Trophoblast cell (in vitro differentiated cells and primary cell): Measurements from ENCODE around the gene CACNA1H.
"Not testable (repeated sequence)": the region's sequence is repeated elsewhere in the genome, so short reads cannot be mapped to it uniquely, and the experiment has no call there.

Experiments used
- DNase-seq, 2 donors: peaks; one replicate each; pipeline ENCODE4 v3.0.0-alpha.2; 2016
- H2AFZ ChIP-seq: 2 replicates; pipeline ENCODE4 v1.6.1; 2013; ENCODE audit warnings: low read length, moderate library complexity, mild to moderate bottlenecking; ENCODE audit not compliant: insufficient read depth, poor library complexity
- H2AK5ac ChIP-seq: 2 replicates; pipeline ENCODE4 v1.6.1; 2013; ENCODE audit warnings: mild to moderate bottlenecking, low read length
- H2BK120ac ChIP-seq: 2 replicates; pipeline ENCODE4 v1.6.1; 2013; ENCODE audit warnings: low read length, mild to moderate bottlenecking, moderate library complexity; ENCODE audit not compliant: insufficient read depth, poor library complexity
- H2BK12ac ChIP-seq: 2 replicates; pipeline ENCODE4 v1.6.1; 2013; ENCODE audit warnings: mild to moderate bottlenecking, low read length, moderate library complexity
- H2BK5ac ChIP-seq: 2 replicates; pipeline ENCODE4 v1.6.1; 2013; ENCODE audit warnings: low read length, low read depth, moderate library complexity, mild to moderate bottlenecking; ENCODE audit not compliant: poor library complexity
- H3K14ac ChIP-seq: 2 replicates; pipeline ENCODE4 v1.6.1; 2013; ENCODE audit warnings: mild to moderate bottlenecking, low read length
- H3K18ac ChIP-seq: 2 replicates; pipeline ENCODE4 v1.6.1; 2013; ENCODE audit warnings: mild to moderate bottlenecking, low read length
- H3K23ac ChIP-seq: 2 replicates; pipeline ENCODE4 v1.6.1; 2013; ENCODE audit warnings: low read length
- H3K27ac ChIP-seq: 2 replicates; pipeline ENCODE4 v1.5.1; 2013; ENCODE audit warnings: low read depth, mild to moderate bottlenecking, inconsistent platforms, low read length, moderate library complexity
- H3K27me3 ChIP-seq: 2 replicates; pipeline ENCODE4 v1.6.1; 2013; ENCODE audit warnings: inconsistent platforms, mild to moderate bottlenecking, low read length, moderate library complexity; ENCODE audit not compliant: insufficient read depth
- H3K36me3 ChIP-seq, 2 experiments: 1 replicate in 1 of 2; 2 replicates in 1 of 2; pipeline ENCODE4 v1.6.1; 2013; ENCODE audit warnings: low read length in 2 of 2, mild to moderate bottlenecking in 2 of 2, moderate library complexity in 1 of 2; ENCODE audit not compliant: insufficient read depth in 2 of 2, control insufficient read depth in 1 of 2
- H3K4ac ChIP-seq: 2 replicates; pipeline ENCODE4 v1.6.1; 2013; ENCODE audit warnings: low read depth, mild to moderate bottlenecking, low read length, moderate library complexity
- H3K4me1 ChIP-seq, 2 experiments: 1 replicate in 1 of 2; 2 replicates in 1 of 2; pipeline ENCODE4 v1.6.1; 2013; ENCODE audit warnings: low read length in 2 of 2, mild to moderate bottlenecking in 2 of 2, moderate library complexity in 1 of 2; ENCODE audit not compliant: insufficient read depth in 2 of 2, control insufficient read depth in 1 of 2
- H3K4me2 ChIP-seq: 2 replicates; pipeline ENCODE4 v1.6.1; 2013; ENCODE audit warnings: inconsistent platforms, mild to moderate bottlenecking, low read length, moderate library complexity
- H3K4me3 ChIP-seq: 2 replicates; pipeline ENCODE4 v1.5.1; 2013; ENCODE audit warnings: mild to moderate bottlenecking, low read depth, low read length, inconsistent platforms
- H3K79me1 ChIP-seq: one replicate; pipeline ENCODE4 v1.6.1; 2013; ENCODE audit warnings: low read length
- H3K79me2 ChIP-seq: 2 replicates; pipeline ENCODE4 v1.6.1; 2013; ENCODE audit warnings: low read length, mild to moderate bottlenecking; ENCODE audit not compliant: control insufficient read depth, insufficient read depth, poor library complexity
- H3K9ac ChIP-seq: 2 replicates; pipeline ENCODE4 v1.6.1; 2013; ENCODE audit warnings: mild to moderate bottlenecking, low read length
- H3K9me3 ChIP-seq: 2 replicates; pipeline ENCODE4 v1.6.1; 2013; ENCODE audit warnings: low read depth, mild to moderate bottlenecking, control low read depth, inconsistent platforms, low read length; ENCODE audit not compliant: insufficient read depth
- H4K12ac ChIP-seq: 2 replicates; pipeline ENCODE4 v1.6.1; 2013; ENCODE audit warnings: low read depth, mild to moderate bottlenecking, low read length, moderate library complexity
- H4K8ac ChIP-seq: 2 replicates; pipeline ENCODE4 v1.6.1; 2013; ENCODE audit warnings: low read depth, mild to moderate bottlenecking, low read length, moderate library complexity
- H4K91ac ChIP-seq: one replicate; pipeline ENCODE4 v1.6.1; 2013; ENCODE audit warnings: low read depth, mild to moderate bottlenecking, low read length, moderate library complexity
- WGBS: extraction: QIAGEN DNeasy Blood & Tissue Kit; methylation state at CpG from one replicate; pipeline ENCODE4 v1.1.7; 2013; ENCODE audit warnings: missing lambda C conversion rate; ENCODE audit not compliant: insufficient read length, insufficient coverage; ENCODE audit errors: extremely low coverage; 5-methylcytosine and 5-hydroxymethylcytosine counted together

The CACNA1H gene

GRCh38 chr16:1226692-1227091, 73.8 kb downstream of the CACNA1H start:
- not testable (repeated sequence) for H2BK12ac ChIP-seq, H4K8ac ChIP-seq, H2AFZ ChIP-seq, DNase-seq, H3K79me2 ChIP-seq, H3K9ac ChIP-seq, H3K27ac ChIP-seq, H3K9me3 ChIP-seq, H4K12ac ChIP-seq, H2BK120ac ChIP-seq, H3K4me2 ChIP-seq, H3K18ac ChIP-seq, H2BK5ac ChIP-seq, H2AK5ac ChIP-seq, H3K4me1 ChIP-seq, H3K27me3 ChIP-seq, H4K91ac ChIP-seq, H3K14ac ChIP-seq, H3K23ac ChIP-seq, H3K79me1 ChIP-seq, H3K4ac ChIP-seq, H3K4me3 ChIP-seq, H3K36me3 ChIP-seq
- WGBS, result no CpG with 5 or more reads among the region's 14 CpGs

- H3K9ac ChIP-seq, H3K4ac ChIP-seq, H3K4me3 ChIP-seq, H4K91ac ChIP-seq, H3K18ac ChIP-seq, H3K14ac ChIP-seq, H3K79me2 ChIP-seq, H4K12ac ChIP-seq, H3K4me1 ChIP-seq, H2BK5ac ChIP-seq, H3K27ac ChIP-seq, H3K27me3 ChIP-seq, H4K8ac ChIP-seq, H2AFZ ChIP-seq, H3K9me3 ChIP-seq, H3K23ac ChIP-seq, DNase-seq, H3K79me1 ChIP-seq, H2BK120ac ChIP-seq, H3K4me2 ChIP-seq, H2BK12ac ChIP-seq, H3K36me3 ChIP-seq, H2AK5ac ChIP-seq: not testable (repeated sequence)
- no CpG with 5 or more reads among the region's 7 CpGs for WGBS
These were observed 75.3 kb downstream of the CACNA1H start for GRCh38 chr16:1228227-1228626.

GRCh38 chr16:1229476-1229875, 76.6 kb downstream of the CACNA1H start:
- H4K8ac ChIP-seq, H3K4me1 ChIP-seq, H3K4ac ChIP-seq, H3K9me3 ChIP-seq, H3K27me3 ChIP-seq, H2AK5ac ChIP-seq, H3K79me1 ChIP-seq, H2AFZ ChIP-seq, H3K4me2 ChIP-seq, H4K91ac ChIP-seq, DNase-seq, H2BK12ac ChIP-seq, H4K12ac ChIP-seq, H3K27ac ChIP-seq, H3K4me3 ChIP-seq, H3K9ac ChIP-seq, H2BK120ac ChIP-seq, H3K14ac ChIP-seq, H3K18ac ChIP-seq, H2BK5ac ChIP-seq, H3K23ac ChIP-seq, H3K36me3 ChIP-seq, H3K79me2 ChIP-seq: not testable (repeated sequence)
- no CpG with 5 or more reads among the region's 13 CpGs for WGBS

DNA sequence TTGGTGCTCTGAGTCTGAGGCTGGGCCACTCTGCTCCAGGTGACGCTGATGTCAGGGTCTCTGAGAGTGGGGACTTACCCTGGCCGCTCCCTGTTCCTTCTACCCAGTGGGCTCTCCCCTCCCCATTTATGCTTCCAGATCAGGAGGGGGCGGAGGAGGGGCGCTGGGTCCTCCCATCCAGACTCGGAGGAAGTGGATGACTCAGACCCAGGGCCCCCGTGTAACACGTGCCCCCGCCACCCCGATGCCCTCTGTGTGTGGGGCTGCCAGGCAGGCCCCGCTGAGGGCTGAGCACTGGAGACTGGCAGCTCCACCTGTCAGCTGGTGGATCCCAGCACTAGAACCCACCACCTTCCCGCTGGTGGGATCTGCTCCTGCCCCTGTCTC, 77.2 kb downstream of the CACNA1H start, which contains the start of gene TPSB2:
TSS of gene TPSB2 (minus strand) at position 101 of the 387 bp plus-strand sequence. CDS start 233 bp downstream, outside the sequence.
- no CpG with 5 or more reads among the region's 11 CpGs for WGBS
- not testable (repeated sequence) for H3K27ac ChIP-seq, H3K9ac ChIP-seq, H4K91ac ChIP-seq, H3K27me3 ChIP-seq, H3K14ac ChIP-seq, H2AFZ ChIP-seq, H2AK5ac ChIP-seq, H3K4me3 ChIP-seq, H2BK5ac ChIP-seq, DNase-seq, H3K4me2 ChIP-seq, H3K79me1 ChIP-seq, H3K18ac ChIP-seq, H2BK12ac ChIP-seq, H3K4ac ChIP-seq, H2BK120ac ChIP-seq, H3K36me3 ChIP-seq, H3K9me3 ChIP-seq, H4K8ac ChIP-seq, H4K12ac ChIP-seq, H3K79me2 ChIP-seq, H3K4me1 ChIP-seq, H3K23ac ChIP-seq
